Activated T-helper 9 cell treated with anti-CD3 and anti-CD28 coated beads, Interleukin-2, amount 50 U/mL, for 16 hours (primary cell): Measurements from ENCODE around the gene OPRL1.

Experiments
- DNase-seq: peaks from one replicate; pipeline ENCODE4 v3.0.0-alpha.2; 2020; ENCODE audit warnings: low read depth

The OPRL1 gene

GRCh38 chr20:64144144-64144912, 64.4 kb downstream of the OPRL1 start:
- no peak for DNase-seq

DNA sequence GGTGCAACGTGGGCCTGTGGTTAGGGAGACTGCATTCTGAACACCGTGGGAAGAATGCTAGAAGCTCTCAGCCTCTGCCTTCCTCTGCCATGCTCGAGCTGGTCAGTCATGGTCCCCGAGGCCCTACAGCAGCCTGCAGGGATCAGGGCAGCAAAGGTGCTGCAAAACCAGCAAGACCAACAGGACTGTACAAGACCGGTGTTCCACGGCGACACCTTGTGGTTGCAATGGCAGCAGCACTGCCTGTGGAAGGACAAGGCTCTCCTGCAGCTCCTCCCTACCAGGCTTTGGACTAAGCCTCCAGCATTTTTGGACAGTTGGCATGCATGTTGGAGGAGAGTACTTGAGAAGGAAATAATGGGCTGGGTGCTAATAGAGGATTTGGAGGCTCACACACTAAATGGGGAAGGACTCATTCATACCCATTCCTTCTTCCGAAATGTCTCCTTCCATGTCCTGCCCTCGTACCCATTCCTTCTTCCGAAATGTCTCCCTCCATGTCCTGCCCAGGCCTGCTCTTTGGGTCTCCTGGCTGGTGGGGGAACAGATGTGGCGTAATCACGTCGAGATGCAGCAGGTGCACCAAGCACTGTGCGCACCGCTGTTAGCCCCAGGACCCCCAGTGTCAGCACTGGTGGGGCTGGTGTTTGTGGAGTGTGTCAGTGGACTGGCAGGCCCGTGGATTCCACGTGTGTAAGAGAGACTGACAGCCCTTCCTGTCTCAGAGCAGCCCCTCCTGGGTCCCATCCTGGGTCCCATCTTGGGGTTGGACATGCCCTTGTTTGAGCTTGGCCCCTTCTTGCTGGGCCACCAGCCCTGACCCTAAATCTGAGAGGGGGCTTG, 65.8 kb downstream of the OPRL1 start:
- no peak for DNase-seq

DNA sequence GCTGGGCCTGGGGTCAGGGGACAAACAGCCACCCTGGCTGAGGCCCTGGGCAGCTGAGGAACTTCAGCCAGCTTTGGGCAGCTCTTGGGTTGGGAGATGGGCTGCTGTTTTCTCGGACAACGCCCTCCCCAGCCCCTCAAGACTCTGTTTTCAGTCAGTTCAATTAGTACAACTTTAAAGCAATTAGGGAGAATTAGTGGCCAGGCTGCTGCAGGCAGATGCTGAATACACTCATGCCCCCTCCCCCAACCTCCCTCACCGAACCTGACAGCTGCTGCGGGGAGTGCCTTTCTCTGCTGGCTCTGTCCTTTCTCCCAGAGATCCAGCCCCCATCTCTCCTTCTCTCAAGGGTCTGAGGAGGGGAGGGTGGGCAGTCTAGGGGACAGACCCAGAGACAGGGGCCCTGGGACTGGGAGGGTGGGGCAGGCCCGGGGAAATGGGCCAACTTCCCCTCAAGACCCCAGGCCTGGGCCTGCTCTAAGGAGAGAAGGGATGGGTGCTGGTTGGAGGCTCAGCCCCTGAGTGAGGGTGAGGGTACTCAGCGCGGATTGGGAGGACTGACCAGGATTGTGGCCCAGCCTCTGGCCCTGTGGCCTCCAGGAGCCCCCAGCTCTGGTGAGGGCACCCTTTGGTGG, 66.5 kb downstream of the OPRL1 start:
- DNase-seq, result no peak

DNA sequence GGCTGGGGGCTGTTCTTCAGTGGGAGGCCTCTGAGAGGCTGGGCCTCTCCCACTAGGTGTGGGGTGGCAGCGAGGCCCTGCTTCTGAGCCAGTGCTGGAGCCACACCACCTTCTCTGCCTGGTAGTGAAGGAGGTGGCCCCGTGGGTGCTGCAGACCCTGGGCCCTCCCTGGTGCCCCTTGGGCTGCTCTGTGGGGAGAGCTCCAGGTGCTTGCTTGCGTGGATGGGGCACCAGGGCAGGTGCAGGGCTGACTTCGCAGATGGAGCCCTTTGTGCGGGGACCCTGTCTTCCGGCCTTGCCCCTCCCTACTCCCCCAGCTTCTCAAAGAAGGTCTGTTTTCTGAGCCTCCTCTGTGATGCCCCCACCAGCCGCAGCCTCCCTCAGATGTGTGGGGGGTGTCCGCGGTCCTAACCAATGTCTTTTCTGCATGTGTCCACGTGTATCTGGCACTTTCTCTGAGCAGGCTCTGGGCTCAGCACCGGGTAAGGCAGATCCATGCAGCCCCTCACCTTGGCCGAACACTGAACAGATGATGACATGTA, 67.1 kb downstream of the OPRL1 start:
- DNase-seq, result no peak

DNA sequence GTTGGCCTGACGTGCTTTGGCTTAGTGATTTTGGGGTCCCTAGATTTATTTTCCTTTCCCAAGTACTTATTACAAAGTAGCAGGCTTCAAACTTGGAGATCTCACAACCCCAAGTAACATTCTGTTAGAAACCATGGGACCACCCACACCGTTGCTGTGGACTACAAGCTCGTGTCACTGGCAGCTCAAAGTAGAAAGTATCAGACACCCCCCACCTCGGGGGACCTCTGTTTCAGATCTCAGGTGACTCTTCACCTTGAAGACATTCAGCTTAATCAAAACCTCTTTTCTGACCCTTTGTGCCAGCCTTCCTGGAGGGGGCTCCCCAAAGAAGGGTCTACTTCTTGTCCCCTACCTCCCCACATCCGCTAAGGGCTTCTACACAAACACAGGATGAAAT, 68.7 kb downstream of the OPRL1 start:
- no peak for DNase-seq

- DNase-seq, result no peak
Observed at GRCh38 chr20:64149141-64149540, 69.3 kb downstream of the OPRL1 start.

- no peak for DNase-seq
Observed at GRCh38 chr20:64149809-64150560, 70.1 kb downstream of the OPRL1 start.
